ENCODE results near the gene TOMM70. TPM values are rescaled to one million over a fixed set of nuclear protein-coding genes. Genes with fewer than 3 reads are reported as not detected.

TOMM70 gene
- total RNA-seq, 1 experiment from 2014 or later = 59.2 TPM

DNA sequence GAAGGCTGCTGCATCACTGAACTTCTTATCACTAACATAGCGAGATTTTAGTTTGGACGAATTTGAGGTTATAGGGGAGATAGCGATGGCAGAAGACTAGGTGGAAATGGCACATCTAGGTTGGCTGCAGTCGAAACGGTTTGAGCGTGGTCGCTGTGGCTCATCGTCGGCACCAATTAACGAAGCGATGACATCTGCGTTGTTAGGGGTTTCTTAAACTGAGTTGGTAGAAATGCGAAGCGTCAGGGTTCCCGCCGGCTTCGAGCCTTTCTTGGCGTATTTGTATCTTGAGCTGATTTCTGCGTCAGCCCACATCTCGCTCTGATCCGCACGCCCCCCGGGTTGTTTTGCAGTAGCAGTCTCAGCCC is 769 bp upstream of the TOMM70 start:
- CTCF ChIA-PET = interaction anchor here (0.7 to 1.7 kb wide), 3 partner anchors 61 to 307 kb away, joined by 3 to 9 read pairs (median 4); partner anchors contain the start of gene TFG
- Mint-ChIP-seq H3K9me3 (no peaks in the 10 kb centered on the region), H3K27ac (peak overlapping the region; percentile 99), H3K36me3 (peaks cover 6% of the 10 kb centered on the region; the same call in 1 of the 2 replicates), H3K4me3 (peak overlapping the region; percentile 94), H3K4me1 (peaks cover 36% of the 10 kb centered on the region), H3K27me3 (ENCODE audit: low read depth) (no peaks in the 10 kb centered on the region)
- ATAC-seq (peak; percentile 5), DNase-seq (ENCODE audit: low spot score) (peak; percentile 39)
- TF ChIP-seq SP1 (CRISPR knock-in tag; conservative IDR thresholded peaks at IDR 0.05) (0 out of 2 replicates have a peak, but pooled peaks have one; percentile 4), NFATC4 (CRISPR knock-in tag; IDR thresholded peaks at IDR 0.05) (no peak), CREB1 (CRISPR knock-in tag; IDR thresholded peaks at IDR 0.05) (peak; percentile 8; the same call in 1 of the 2 replicates), ZNF138 (CRISPR knock-in tag; conservative IDR thresholded peaks at IDR 0.05) (no peak), NFE2L1 (CRISPR knock-in tag; IDR thresholded peaks at IDR 0.05) (0 out of 2 replicates have a peak, but pooled peaks have one; percentile 41), SMAD4 (CRISPR knock-in tag; IDR thresholded peaks at IDR 0.05) (no peak), NFYB (CRISPR knock-in tag; conservative IDR thresholded peaks at IDR 0.05; ENCODE audit: low read depth) (0 out of 2 replicates have a peak, but pooled peaks have one; percentile 1), SMAD3 (CRISPR knock-in tag; IDR thresholded peaks at IDR 0.05; ENCODE audit: borderline replicate concordance) (peak; percentile 19; the same call in 1 of the 2 replicates), ZNF416 (CRISPR knock-in tag; IDR thresholded peaks at IDR 0.05) (no peak), TCF7 (CRISPR knock-in tag; IDR thresholded peaks at IDR 0.05; ENCODE audit: low read depth) (no peak), FOXK1 (CRISPR knock-in tag; IDR thresholded peaks at IDR 0.05) (no peak), NR2C2 (CRISPR knock-in tag; IDR thresholded peaks at IDR 0.05) (no peak)
- TF ChIP-seq, protein P1, sequence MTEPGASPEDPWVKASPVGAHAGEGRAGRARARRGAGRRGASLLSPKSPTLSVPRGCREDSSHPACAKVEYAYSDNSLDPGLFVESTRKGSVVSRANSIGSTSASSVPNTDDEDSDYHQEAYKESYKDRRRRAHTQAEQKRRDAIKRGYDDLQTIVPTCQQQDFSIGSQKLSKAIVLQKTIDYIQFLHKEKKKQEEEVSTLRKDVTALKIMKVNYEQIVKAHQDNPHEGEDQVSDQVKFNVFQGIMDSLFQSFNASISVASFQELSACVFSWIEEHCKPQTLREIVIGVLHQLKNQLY (CRISPR knock-in tag; IDR thresholded peaks at IDR 0.05) = no peak
- TF ChIP-seq, protein P2, sequence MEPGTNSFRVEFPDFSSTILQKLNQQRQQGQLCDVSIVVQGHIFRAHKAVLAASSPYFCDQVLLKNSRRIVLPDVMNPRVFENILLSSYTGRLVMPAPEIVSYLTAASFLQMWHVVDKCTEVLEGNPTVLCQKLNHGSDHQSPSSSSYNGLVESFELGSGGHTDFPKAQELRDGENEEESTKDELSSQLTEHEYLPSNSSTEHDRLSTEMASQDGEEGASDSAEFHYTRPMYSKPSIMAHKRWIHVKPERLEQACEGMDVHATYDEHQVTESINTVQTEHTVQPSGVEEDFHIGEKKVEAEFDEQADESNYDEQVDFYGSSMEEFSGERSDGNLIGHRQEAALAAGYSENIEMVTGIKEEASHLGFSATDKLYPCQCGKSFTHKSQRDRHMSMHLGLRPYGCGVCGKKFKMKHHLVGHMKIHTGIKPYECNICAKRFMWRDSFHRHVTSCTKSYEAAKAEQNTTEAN (CRISPR knock-in tag; IDR thresholded peaks at IDR 0.05) = 0 out of 2 replicates have a peak, but pooled peaks have one; percentile 53
- TF ChIP-seq, protein P3, sequence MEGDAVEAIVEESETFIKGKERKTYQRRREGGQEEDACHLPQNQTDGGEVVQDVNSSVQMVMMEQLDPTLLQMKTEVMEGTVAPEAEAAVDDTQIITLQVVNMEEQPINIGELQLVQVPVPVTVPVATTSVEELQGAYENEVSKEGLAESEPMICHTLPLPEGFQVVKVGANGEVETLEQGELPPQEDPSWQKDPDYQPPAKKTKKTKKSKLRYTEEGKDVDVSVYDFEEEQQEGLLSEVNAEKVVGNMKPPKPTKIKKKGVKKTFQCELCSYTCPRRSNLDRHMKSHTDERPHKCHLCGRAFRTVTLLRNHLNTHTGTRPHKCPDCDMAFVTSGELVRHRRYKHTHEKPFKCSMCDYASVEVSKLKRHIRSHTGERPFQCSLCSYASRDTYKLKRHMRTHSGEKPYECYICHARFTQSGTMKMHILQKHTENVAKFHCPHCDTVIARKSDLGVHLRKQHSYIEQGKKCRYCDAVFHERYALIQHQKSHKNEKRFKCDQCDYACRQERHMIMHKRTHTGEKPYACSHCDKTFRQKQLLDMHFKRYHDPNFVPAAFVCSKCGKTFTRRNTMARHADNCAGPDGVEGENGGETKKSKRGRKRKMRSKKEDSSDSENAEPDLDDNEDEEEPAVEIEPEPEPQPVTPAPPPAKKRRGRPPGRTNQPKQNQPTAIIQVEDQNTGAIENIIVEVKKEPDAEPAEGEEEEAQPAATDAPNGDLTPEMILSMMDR (IDR thresholded peaks at IDR 0.05) = no peak
- TF ChIP-seq, protein P4, sequence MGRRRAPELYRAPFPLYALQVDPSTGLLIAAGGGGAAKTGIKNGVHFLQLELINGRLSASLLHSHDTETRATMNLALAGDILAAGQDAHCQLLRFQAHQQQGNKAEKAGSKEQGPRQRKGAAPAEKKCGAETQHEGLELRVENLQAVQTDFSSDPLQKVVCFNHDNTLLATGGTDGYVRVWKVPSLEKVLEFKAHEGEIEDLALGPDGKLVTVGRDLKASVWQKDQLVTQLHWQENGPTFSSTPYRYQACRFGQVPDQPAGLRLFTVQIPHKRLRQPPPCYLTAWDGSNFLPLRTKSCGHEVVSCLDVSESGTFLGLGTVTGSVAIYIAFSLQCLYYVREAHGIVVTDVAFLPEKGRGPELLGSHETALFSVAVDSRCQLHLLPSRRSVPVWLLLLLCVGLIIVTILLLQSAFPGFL (CRISPR knock-in tag; IDR thresholded peaks at IDR 0.05; ENCODE audit: borderline replicate concordance) = no peak
- TF ChIP-seq, protein P5, sequence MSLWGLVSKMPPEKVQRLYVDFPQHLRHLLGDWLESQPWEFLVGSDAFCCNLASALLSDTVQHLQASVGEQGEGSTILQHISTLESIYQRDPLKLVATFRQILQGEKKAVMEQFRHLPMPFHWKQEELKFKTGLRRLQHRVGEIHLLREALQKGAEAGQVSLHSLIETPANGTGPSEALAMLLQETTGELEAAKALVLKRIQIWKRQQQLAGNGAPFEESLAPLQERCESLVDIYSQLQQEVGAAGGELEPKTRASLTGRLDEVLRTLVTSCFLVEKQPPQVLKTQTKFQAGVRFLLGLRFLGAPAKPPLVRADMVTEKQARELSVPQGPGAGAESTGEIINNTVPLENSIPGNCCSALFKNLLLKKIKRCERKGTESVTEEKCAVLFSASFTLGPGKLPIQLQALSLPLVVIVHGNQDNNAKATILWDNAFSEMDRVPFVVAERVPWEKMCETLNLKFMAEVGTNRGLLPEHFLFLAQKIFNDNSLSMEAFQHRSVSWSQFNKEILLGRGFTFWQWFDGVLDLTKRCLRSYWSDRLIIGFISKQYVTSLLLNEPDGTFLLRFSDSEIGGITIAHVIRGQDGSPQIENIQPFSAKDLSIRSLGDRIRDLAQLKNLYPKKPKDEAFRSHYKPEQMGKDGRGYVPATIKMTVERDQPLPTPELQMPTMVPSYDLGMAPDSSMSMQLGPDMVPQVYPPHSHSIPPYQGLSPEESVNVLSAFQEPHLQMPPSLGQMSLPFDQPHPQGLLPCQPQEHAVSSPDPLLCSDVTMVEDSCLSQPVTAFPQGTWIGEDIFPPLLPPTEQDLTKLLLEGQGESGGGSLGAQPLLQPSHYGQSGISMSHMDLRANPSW (CRISPR knock-in tag; conservative IDR thresholded peaks at IDR 0.05; ENCODE audit: low read depth) = no peak
- TF ChIP-seq, protein P6, sequence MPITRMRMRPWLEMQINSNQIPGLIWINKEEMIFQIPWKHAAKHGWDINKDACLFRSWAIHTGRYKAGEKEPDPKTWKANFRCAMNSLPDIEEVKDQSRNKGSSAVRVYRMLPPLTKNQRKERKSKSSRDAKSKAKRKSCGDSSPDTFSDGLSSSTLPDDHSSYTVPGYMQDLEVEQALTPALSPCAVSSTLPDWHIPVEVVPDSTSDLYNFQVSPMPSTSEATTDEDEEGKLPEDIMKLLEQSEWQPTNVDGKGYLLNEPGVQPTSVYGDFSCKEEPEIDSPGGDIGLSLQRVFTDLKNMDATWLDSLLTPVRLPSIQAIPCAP (CRISPR knock-in tag; IDR thresholded peaks at IDR 0.05) = no peak
- TF ChIP-seq, protein P7, sequence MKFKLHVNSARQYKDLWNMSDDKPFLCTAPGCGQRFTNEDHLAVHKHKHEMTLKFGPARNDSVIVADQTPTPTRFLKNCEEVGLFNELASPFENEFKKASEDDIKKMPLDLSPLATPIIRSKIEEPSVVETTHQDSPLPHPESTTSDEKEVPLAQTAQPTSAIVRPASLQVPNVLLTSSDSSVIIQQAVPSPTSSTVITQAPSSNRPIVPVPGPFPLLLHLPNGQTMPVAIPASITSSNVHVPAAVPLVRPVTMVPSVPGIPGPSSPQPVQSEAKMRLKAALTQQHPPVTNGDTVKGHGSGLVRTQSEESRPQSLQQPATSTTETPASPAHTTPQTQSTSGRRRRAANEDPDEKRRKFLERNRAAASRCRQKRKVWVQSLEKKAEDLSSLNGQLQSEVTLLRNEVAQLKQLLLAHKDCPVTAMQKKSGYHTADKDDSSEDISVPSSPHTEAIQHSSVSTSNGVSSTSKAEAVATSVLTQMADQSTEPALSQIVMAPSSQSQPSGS (CRISPR knock-in tag; IDR thresholded peaks at IDR 0.05; ENCODE audit: borderline replicate concordance, low read depth) = no peak
- POLR2A ChIA-PET = interaction anchor here (0.5 to 3.0 kb wide), 3 partner anchors 53 to 275 kb away, joined by 3 to 15 read pairs (median 3); partner anchors contain the start of gene NIT2
